OCI-LY1 (cell line): ENCODE data around the gene NOTCH1.

Experiments
- CTCF ChIP-seq: fragments of 200-600 bp; sonication (generic), shearing (Covaris generic); IDR thresholded peaks from 2 replicates; pipeline ENCODE4 v1.5.1; 2017; ENCODE audit warnings: mild to moderate bottlenecking, antibody characterized with exemption, low read length, moderate library complexity, mixed read lengths
- EZH2 ChIP-seq: fragments of 200-600 bp; sonication (generic), shearing (Covaris generic); IDR thresholded peaks from 2 replicates; pipeline ENCODE4 v1.8.0; 2017; ENCODE audit warnings: borderline replicate concordance, mixed run types, mild to moderate bottlenecking, antibody characterized with exemption, low read length, moderate library complexity, mixed read lengths

GRCh38 chr9:136482793-136483588 is 62.9 kb downstream of the NOTCH1 start, which contains the start of gene SEC16A:
- no peak for TF ChIP-seq CTCF
- TF ChIP-seq EZH2: no peak
